ENCODE measurements around the gene AFF3.

Gene AFF3

DNA sequence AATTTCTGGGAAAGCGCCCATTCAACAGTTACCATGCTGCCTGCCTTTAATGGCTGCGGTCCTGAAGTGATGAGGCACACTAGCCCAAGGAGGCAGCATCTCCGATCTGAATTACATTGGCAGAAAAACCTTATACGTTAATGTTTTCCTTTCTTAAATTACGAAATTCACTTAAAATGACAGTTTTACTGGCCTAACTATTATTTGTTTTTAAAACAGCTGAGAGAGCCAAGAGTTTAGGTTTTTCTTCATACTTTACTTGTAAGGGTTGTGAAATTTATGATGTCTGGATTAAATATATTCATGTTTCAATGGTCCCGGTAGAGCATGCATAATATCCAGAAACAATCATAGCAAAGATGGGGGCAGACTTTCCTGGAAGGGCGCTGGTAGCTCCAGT is 537.4 kb downstream of the AFF3 start:
- no peak for TF ChIP-seq FOXP2 (optimal IDR thresholded peaks at IDR 0.05; ENCODE audit: borderline replicate concordance, extremely low read depth, extremely low read length, insufficient read depth)
- no peak for TF ChIP-seq SIN3A (IDR thresholded peaks at IDR 0.05; ENCODE audit: borderline replicate concordance, insufficient read depth, low read length)
- no peak for TF ChIP-seq TAF1 (IDR thresholded peaks at IDR 0.05; ENCODE audit: borderline replicate concordance, insufficient read depth, low read length)
- TF ChIP-seq, protein P1, sequence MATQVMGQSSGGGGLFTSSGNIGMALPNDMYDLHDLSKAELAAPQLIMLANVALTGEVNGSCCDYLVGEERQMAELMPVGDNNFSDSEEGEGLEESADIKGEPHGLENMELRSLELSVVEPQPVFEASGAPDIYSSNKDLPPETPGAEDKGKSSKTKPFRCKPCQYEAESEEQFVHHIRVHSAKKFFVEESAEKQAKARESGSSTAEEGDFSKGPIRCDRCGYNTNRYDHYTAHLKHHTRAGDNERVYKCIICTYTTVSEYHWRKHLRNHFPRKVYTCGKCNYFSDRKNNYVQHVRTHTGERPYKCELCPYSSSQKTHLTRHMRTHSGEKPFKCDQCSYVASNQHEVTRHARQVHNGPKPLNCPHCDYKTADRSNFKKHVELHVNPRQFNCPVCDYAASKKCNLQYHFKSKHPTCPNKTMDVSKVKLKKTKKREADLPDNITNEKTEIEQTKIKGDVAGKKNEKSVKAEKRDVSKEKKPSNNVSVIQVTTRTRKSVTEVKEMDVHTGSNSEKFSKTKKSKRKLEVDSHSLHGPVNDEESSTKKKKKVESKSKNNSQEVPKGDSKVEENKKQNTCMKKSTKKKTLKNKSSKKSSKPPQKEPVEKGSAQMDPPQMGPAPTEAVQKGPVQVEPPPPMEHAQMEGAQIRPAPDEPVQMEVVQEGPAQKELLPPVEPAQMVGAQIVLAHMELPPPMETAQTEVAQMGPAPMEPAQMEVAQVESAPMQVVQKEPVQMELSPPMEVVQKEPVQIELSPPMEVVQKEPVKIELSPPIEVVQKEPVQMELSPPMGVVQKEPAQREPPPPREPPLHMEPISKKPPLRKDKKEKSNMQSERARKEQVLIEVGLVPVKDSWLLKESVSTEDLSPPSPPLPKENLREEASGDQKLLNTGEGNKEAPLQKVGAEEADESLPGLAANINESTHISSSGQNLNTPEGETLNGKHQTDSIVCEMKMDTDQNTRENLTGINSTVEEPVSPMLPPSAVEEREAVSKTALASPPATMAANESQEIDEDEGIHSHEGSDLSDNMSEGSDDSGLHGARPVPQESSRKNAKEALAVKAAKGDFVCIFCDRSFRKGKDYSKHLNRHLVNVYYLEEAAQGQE (IDR thresholded peaks at IDR 0.05; ENCODE audit: insufficient read depth in 1 of 2, low read depth in 2 of 2, low read length in 2 of 2), result no peak
- no peak for TF ChIP-seq POLR2AphosphoS5 (IDR thresholded peaks at IDR 0.05; ENCODE audit: low read depth, low read length)

DNA sequence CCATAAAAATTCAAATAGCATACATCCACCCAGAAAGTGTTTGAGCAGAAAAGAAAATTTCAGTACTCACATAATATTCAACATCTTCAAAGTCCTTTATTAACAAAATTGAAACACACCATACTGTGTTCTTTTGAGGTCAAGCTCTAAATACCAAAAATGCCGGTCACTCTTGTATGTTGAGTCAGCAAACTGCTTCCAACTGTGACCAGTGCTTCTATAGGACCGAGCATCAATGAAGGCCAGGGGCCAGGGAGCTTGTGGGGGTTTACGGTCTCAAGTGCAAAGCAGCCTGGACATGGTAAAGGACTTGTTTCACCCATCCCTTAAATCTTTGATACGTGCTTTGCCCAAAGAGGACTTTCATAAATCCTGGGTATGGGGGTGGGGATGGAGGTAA is 539.9 kb downstream of the AFF3 start:
- TF ChIP-seq SIN3A (IDR thresholded peaks at IDR 0.05; ENCODE audit: borderline replicate concordance, insufficient read depth, low read length) (no peak), POLR2AphosphoS5 (IDR thresholded peaks at IDR 0.05; ENCODE audit: low read depth, low read length) (no peak), FOXP2 (optimal IDR thresholded peaks at IDR 0.05; ENCODE audit: borderline replicate concordance, extremely low read depth, extremely low read length, insufficient read depth) (no peak), TAF1 (IDR thresholded peaks at IDR 0.05; ENCODE audit: borderline replicate concordance, insufficient read depth, low read length) (no peak)
- TF ChIP-seq, protein P1 (IDR thresholded peaks at IDR 0.05; ENCODE audit: insufficient read depth in 1 of 2, low read depth in 2 of 2, low read length in 2 of 2), result no peak

DNA sequence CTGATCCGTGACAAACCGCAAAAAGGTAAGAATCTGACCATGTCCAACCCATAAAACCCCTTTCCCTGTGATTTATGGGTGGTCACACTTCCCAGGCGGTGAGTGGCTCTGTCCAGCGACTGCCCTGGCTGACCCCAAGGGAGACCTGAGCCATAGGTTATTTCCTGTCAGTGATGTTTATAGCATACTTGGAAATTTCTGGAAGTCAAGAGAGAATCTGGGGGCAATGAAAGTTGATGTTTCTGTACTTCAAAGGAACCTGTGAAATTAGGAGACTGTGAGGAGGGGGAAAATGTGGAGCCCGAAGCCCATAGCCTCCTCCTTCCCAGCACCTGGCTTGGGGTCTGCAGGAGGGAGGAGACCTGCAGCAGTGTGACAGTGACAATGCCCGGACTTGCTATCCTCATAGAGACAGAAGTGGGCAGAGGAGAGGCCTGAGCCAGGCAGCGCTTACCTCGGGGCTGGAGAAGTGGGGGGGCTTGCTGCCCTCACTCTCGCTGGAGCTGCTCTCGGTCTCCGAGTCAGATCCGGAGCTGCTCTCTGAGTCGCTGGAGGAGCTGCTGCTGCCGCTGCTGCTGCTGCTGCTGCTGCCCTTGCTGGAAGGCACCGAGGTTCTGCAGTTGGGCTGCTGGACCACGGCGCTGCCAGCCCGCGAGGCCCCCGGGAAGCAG is 541.3 kb downstream of the AFF3 start:
- TF ChIP-seq TAF1 (IDR thresholded peaks at IDR 0.05; ENCODE audit: borderline replicate concordance, insufficient read depth, low read length) (no peak), SIN3A (IDR thresholded peaks at IDR 0.05; ENCODE audit: borderline replicate concordance, insufficient read depth, low read length) (no peak), FOXP2 (optimal IDR thresholded peaks at IDR 0.05; ENCODE audit: borderline replicate concordance, extremely low read depth, extremely low read length, insufficient read depth) (no peak), POLR2AphosphoS5 (IDR thresholded peaks at IDR 0.05; ENCODE audit: low read depth, low read length) (no peak)
- TF ChIP-seq, protein P1 (IDR thresholded peaks at IDR 0.05; ENCODE audit: insufficient read depth in 1 of 2, low read depth in 2 of 2, low read length in 2 of 2), result 0 out of 4 replicates have a peak, but pooled peaks of 1 of the 2 experiments have one; percentile 30

DNA sequence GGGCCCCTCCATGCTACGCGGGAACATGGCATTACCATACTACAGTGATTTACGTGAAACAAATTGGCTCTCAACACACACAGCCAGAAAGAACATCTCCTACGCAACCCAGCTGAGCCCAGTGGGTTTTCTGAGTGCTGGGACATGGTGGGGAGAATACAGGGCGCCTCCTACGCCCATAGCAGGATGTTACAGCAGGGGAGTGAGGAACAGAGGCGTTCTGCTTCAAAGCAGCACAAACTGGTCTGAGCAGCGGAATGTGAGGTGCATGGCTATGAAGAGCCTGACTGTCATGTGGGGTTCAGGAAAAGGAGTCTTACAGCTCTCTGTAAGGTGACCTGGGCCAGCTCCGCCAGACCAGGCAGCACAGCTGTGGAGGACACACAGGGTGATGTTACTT is 543.9 kb downstream of the AFF3 start:
- TF ChIP-seq TAF1 (IDR thresholded peaks at IDR 0.05; ENCODE audit: borderline replicate concordance, insufficient read depth, low read length), result no peak
- TF ChIP-seq SIN3A (IDR thresholded peaks at IDR 0.05; ENCODE audit: borderline replicate concordance, insufficient read depth, low read length), result no peak
- TF ChIP-seq, protein P1 (IDR thresholded peaks at IDR 0.05; ENCODE audit: insufficient read depth in 1 of 2, low read depth in 2 of 2, low read length in 2 of 2), result no peak

Data from PFSK-1 (cell line).